Esophagus mucosa (tissue), 1 donor: ENCODE measurements around the gene ADAMTS2. TPM values are rescaled to one million over a fixed set of nuclear protein-coding genes. Genes with fewer than 3 reads are reported as not detected.

Source experiments
- ATAC-seq: fragments of 200-7000 bp; cut with Tn5 transposase; one replicate; pipeline ENCODE4 v1.9.1; 2020
- total RNA-seq: library from RNA; stranded (reverse); gene quantifications from one replicate; pipeline ENCODE4 v1.2.4, GENCODE V29; 2023
- donor health status: DM: yes; HTN: yes; CAD: no.

ADAMTS2 gene
- total RNA-seq, 1 donor from 2014 or later = 3.5 TPM

- no peak for ATAC-seq
These were observed 129.7 kb downstream of the ADAMTS2 start for GRCh38 chr5:179215576-179215975.

- ATAC-seq = no peak
These were observed 130.6 kb downstream of the ADAMTS2 start for GRCh38 chr5:179214678-179215077.

- no peak for ATAC-seq
These were observed 132.4 kb downstream of the ADAMTS2 start for GRCh38 chr5:179212870-179213269.

GRCh38 chr5:179211631-179212030 lies 133.6 kb downstream of the ADAMTS2 start:
- ATAC-seq = no peak

DNA sequence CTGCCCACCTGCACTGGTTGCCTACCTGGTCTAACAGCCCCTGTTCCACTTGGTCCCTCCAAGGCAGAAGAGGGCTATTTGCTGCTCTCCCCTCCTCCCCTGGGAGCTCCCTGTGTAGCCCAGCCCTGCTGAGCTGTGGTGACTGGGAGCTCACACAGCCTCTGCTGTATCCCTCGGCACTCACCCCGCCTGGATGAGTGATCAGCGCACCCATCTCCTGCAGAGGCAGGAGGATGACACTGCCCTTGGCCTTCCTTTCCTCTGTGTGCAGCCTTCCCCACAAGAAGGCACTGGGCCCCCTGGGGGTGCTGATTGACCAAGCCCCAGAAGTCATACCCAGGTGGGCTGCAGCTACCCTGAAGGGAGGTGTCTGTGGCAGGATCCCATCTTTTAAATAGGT lies 134.2 kb downstream of the ADAMTS2 start:
- no peak for ATAC-seq

GRCh38 chr5:179210478-179210877 lies 134.8 kb downstream of the ADAMTS2 start:
- no peak for ATAC-seq

DNA sequence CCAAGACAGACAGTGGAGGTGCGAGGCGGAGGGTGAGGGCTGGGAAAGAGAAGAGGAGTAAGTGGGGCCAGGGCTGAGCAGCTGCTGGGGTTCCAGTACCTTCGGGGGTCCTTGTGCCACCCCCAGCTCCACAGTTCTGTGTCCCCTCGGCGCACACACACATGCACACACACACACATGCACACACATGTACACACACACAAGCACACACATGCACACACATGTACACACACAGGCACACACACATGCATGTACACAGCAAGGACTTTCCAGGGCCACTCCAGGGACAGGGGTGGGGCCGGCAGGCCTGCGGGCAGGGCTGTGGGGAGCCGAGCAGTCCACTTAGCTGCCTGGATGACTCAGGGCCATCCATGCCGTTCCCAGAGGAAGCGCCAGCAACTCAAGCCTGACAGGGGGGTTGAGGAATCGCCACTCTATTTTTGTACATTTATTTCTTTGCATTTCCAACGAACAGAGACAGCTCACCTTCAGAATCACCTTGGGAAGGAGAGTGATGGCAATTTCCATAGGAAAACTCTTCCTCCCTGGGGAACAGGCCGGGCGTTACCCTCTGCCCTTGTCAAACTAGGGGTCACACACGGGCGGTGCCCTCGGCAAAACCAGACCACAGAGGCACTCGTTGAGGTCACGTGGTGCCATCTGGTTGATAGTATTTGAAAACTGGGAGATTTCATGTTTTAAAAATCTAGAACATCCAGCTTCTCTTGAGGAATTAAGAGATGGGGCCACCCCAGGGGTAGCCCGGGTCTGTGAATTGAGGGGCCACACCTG lies 135.7 kb downstream of the ADAMTS2 start:
- no peak for ATAC-seq

DNA sequence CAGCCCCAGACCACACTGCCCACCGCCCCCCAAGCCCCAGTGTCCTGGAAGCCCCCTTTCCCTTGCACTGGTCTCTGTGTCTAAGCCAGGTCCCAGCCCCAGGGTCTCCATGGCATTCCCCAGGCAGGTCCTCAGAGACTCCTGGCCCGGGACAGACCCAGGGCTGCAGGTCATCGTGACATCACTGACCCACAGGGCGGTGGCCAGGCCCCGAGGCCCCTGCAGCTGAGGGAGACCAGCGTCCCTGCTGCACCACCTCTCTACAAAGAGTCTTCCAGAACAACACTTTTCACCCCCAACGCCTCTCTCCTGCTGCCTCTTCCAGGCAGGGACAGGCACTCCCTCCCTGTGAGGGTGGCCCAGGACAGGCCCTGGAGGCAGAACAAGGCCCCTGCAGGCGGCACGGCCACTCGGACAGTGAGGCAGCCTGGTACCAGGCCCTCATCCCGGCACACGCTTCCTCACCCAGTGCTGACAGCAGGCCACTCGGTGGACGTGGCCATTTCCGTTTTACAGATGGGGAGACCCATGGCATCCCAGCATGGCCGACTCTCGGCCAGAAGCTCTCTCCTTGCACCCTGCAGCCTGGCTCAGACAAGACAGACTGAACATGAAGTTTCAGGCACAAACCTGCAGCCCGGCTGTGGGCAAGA lies 136.4 kb downstream of the ADAMTS2 start:
- no peak for ATAC-seq

GRCh38 chr5:179207920-179208705 lies 137.1 kb downstream of the ADAMTS2 start:
- no peak for ATAC-seq

DNA sequence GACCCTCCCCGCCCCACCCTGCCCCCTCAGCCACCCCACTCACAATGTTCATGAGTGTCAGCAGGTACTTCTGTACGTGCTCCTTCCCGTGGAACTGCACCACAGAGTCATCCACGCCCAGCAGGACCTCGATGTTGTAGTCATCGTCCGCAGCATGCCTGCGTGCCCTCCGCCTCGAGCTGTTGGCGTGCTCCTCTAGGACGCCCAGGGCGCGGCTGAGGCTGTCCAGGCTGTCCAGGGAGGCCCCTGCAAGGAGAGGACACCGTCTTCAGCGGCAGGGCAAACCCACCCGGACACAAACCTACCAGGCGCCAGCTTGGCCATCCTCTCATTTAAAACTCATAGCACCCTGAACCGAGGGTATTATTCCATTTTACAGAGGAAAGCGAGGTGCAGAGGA lies 137.8 kb downstream of the ADAMTS2 start:
- no peak for ATAC-seq

GRCh38 chr5:179206366-179206765 lies 138.9 kb downstream of the ADAMTS2 start:
- ATAC-seq = no peak

DNA sequence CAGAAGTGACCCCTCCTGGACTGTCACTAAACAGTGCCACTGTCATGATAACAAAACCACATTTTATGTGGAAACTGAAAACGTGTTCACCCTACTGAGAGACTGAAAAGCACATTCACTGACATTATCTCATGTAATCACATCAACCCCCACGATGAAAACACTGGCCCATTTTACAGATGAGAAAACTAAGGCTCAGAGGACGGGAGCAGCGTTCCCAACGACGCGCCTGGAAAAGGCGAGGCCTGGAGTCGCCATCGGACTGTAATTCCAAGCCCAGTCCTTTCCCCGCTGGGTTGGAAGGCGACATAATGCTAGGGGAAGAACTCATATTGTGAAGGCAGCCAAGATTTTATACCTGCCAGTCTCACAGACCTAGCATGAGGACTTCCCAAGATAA lies 140.0 kb downstream of the ADAMTS2 start:
- ATAC-seq = no peak

GRCh38 chr5:179204572-179204971 lies 140.7 kb downstream of the ADAMTS2 start:
- ATAC-seq = no peak

- no peak for ATAC-seq
These were observed 142.0 kb downstream of the ADAMTS2 start for GRCh38 chr5:179203248-179203647.

DNA sequence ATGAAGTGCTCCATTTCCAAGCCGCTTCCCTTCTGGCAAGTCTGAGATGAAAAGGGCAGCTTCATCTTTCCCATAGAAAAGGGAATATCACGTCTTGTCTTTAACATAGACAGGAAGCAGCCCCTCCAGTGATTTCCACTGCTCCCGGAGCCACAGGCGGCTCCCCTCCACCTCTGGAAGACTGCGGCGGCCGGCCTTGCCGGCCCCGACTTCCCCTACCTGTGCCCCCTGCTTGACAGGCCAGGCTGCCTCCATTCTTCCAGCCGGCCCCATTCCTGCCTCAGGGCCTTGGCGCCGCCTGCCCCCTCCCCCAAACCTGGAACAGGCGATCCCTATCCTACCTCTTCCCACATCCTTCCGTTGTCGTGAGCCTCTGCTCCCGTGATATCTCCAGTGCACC lies 143.3 kb downstream of the ADAMTS2 start:
- ATAC-seq = no peak

DNA sequence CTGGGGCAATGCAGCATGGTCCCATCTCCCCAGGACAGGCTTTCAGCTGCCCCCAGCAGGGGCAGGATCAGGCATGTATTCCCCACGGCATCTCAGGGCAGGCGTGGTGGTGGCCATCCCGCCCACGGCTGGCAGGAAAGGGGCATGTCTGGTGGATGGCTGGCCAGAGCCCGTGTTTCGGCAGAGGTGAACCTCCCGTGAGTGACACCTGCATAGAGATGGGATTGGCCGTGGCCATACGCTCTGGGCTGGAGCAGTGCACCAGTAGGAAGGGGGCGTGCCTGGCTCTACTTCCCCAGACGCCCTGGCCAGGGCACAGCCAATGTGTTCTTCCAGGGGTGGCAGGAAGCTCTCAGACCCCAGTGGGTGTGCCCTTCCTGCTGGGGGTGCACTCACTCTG lies 146.0 kb downstream of the ADAMTS2 start:
- ATAC-seq = no peak

- ATAC-seq = peak; percentile 28
These were observed 146.4 kb downstream of the ADAMTS2 start for GRCh38 chr5:179198825-179199224.

DNA sequence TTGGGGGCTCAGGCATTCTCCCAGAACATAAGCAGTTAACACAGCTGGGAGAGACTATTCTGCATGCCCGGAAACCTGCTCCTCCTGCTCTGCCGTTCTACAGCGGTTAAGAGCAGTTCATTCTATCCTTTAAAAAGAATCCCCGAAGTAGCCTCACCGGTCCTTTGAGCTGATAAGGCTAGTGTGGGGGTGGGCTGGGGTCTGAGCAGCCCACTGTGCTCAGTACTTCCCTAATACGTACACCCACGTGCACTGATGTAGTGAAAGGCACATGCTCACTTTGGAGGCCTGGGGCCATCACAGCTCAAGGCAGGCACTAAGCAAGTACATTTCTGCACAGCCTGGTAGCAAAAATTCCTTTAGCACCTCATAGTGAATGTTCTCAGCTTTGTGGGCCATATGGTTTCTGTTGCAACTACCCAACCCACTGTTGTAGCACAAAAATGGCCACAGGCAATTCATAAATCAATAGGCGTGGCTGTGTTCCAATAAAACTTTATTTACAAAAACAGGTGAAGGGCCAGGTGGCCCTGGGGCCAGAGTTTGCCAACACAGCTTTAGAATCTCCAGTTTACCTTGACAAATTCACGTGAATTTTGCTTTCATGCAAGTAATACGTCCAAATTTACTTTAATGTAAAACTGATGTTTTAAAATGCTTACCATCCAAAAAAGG lies 148.7 kb downstream of the ADAMTS2 start:
- no peak for ATAC-seq

- no peak for ATAC-seq
These were observed 149.5 kb downstream of the ADAMTS2 start for GRCh38 chr5:179195561-179196404.

GRCh38 chr5:179194941-179195381 lies 150.3 kb downstream of the ADAMTS2 start:
- ATAC-seq = no peak

DNA sequence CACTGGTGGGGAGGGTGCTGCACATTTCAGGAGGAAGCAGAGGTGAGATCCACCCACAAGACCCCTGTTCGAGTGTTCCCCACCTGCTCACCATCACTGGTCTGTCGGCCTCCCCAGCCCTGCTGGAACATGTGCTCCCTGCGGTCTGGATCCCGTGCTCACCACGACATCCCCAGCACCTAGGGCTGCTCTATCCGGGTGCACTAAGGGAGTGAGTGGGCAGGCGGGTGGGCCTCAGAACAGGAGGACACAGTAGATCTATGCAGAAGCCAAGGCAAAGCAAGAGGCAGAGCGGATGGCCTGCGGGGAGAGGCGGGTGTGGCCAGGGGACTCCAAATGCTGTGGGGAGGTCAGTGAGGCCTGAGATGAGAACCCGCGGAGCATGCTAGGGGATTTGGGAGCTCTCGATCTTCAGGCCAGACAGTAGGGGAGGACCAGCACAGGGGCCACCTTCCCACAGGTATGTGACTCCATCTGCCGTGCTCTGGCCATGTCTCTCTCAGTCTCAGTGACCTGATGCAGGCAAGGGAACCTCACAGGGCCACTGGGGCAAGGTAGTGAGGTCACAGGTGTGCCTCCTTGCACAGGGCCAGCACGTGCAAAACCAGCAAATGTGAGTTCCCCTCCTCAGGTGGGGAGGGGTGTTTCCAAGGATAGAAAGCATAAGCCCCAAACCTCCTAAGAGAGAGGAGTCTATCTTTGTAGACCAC lies 150.9 kb downstream of the ADAMTS2 start:
- no peak for ATAC-seq
